CD4-positive, alpha-beta T cell treated with Interleukin-17A for 4 hours (primary cell): Measurements from ENCODE around the gene CERS1.
A peak's percentile ranks its signal among the peaks of the same experiment; 100 is the strongest.

Source experiments
- DNase-seq: peaks from one replicate; pipeline ENCODE4 v3.0.0-alpha.2; 2020; ENCODE audit warnings: mixed read lengths

CERS1 gene

DNA sequence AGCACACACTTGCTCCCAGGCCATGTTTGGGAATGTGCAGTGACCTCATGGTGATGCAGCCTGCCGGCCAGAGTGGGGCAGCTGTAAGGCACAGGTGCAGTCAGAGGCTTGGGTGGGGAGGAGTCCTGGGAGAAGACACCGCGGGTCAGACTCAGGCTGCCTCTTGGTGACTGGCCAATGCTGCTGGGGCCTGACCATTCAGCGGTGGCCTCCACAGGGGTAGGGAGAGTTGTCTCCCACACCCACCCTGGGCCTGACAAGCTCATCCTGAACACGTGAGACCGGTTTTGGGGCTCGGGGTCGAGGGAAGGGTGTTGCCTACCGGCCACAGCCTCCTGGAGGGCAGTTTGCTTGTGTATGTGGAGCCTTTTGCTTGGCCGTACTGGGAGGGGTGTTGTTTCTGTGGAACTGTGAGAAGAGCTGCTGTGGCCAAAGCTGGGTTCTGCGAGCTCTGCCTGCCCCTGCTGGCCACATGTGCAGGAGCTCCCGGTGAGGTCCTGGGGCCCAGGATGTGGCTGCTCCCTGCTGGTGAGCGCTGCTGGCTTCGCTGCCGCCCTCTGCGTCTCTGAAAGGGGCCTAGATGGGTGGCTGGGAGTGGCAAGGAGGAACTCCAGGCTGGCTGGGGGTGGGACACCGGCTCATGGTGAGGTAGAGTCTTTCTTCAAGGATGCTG, 42.1 kb downstream of the CERS1 start:
- no peak for DNase-seq

DNA sequence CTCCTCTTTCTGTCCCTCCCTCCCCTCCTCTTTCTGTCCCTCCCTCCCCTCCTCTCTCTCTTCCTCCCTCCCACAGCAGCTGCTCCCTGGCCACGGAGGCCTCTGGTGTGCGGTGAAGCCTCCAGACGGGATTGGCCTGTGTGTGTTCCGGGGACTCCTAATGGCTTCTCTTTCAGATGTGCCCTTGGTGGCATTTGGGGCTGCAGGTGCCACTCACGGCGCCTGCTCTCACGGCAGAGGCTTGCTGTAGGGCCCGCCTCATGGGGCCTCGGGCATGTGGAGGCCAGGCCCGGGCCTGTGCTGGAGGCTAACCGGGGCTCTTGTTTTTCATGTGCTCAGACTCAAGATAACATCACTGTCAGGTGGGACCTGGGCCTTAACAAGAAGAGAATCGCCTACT, 43.3 kb downstream of the CERS1 start:
- DNase-seq: no peak

DNA sequence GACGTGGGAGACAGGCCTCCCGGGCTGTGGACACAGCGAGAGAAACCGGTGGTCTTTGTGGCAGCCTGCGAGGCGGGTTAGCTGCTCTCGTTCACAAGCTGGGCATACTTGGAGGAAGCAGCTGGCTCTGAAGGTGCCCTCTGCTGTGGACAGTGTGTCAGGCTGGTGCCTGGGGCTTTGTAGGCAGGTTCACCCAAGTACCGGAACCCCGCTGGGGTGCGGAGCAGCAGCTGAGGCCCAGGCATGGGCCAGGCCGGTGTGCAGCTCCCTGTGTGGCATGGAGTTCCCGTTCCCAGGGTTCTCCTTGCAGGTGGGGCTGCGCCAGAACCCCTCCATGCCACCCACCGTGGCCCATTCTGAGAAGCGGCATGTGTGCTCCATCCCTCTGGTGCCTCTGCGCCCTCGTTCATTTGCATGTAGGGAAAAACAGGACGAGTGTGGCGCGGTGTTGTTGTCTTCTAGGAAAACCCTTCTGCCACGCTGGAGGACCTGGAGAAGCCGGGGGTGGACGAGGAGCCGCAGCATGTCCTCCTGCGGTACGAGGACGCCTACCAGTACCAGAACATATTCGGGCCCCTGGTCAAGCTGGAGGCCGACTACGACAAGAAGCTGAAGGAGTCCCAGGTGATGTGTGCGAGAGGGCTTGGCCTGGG, 44.2 kb downstream of the CERS1 start:
- DNase-seq: no peak

DNA sequence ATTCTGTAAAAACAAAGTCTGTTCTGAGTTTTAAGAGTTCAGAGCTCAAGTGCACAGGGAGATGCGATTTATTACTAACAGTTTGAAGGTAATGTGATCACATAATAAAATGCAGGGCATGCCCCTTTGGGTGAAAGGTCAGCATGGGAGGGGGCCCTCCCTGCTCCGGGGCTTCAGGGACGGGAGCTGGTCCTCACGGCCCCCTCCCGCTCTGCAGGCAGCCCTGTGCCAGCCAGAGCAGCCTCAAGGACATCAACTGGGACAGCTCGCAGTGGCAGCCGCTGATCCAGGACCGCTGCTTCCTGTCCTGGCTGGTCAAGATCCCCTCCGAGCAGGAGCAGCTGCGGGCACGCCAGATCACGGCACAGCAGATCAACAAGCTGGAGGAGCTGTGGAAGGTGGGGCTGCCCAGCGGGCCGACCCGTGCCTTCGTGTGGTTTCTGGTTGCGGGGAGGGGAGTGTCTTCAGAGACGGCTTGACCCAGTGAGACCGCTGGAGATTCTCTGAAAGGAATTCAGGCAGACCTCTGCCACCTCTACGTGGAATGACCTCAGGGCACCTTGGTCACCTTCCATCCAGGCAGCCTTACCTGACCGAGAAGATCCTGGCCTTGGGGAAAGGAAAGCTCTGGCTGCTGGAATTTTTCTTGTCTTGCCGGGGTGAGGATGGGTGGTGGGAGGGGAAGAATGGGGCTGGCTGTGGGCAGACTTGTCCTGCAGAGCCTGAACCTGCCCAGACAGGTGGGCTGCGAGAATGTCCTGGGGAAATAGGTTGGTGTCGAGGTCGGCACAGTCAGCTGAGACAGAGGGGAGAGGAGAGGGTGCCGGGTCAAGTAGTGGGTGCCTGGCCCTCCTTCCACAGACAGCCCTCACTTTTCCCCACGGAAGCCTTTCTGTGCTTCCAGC, 45.2 kb downstream of the CERS1 start:
- DNase-seq: no peak

DNA sequence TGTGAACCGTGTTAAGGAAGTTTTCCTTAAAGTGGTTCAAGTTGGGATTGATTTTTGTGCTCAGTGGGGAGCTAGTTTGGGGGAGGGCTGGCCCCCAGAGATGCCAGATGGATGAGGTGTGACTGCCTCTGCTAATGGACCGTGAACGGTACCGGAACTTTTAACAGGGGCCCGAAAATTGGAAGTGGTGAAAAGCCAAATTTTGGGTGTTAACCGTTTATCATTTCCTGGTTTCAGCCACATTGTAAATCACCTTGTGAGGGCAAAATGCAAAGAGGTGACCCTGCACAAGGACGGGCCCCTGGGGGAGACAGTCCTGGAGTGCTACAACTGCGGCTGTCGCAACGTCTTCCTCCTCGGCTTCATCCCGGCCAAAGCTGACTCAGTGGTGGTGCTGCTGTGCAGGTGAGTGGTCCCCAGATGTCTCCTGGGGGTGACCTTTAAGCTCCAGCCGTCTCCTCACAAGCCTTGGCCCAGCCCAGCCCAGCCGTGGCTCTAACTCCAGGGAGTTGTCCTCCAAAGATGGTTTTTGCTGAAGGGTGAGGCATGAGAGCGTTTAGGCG, 46.0 kb downstream of the CERS1 start:
- DNase-seq: no peak

DNA sequence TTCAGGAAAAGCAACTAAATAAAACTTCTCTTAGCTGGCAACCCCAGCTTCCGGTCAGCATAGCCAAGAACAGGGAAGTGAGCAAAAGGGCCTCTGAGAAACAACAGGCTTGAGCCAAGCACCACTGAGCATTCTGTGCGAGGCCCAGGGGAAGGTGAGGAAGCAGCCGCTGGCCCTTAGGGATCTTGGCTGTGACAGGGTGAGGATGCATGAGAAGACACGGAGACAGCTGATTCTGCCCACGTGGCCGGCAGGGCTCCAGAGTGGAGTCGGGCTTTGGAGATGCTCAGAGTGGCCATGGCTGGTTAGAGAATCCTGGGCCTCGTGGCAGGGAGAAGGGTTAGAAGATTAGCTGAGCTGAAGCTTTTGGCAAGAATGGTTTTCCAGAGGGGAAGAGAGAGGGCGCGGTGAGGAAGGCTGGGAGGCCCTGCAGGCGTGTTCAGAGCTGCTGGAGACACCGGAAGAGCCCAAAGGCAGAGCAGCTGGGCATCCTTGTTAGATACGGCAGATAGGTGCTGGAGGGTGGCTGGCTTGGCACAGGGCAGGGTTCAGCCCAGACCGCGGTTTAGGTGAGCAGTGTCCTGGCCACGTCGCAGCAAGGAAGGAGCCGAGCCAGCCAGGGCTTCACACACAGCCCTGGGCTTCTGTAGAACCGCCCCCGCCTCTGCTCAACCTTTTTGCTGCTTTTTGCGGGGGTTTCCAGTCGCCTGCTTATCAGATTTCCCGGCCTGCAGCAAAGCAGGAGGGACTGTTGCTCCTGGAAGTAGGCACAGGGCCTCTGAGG, 46.9 kb downstream of the CERS1 start:
- DNase-seq: no peak

DNA sequence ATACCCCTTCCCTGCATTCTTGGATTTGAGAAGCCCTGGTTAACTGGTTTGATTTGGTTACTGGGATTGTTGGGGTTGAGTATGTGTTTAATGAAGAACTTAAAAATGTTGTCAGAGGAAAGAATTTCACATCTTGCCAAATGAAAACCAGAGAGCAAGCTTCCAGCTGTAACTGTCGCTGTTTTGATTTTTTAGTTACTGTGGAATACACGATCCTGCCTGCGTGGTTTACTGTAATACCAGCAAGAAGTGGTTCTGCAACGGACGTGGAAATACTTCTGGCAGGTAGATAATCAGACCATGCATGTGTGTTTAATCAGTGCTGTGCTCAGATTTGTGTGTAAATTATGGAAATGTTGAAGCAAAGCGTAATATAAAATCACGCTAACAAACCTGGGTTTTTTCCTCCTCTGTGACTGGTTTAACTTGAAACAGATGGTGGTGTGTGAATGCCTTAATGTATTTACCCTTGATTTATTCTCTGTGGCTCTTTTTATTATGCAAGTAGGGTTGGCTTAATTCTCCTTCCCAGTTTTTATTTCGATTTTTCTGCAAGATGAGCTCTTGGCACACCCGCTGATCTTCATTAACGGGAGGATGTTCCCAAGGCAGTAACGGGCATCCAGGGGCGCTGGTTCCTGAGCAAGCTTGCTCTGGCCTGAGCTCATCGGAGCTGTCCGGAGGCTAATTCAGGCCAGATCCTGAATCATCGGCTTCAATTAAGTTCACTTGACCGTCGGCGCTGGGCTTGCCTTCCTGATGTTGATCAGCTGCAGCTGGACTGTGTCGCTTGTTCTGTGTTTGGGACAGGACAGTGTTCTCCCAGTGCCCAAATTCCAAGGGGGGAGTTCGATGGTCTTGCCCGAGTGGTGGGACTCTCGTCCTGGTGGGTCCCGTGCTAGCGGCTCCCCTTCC, 48.2 kb downstream of the CERS1 start:
- DNase-seq: peak; percentile 0

DNA sequence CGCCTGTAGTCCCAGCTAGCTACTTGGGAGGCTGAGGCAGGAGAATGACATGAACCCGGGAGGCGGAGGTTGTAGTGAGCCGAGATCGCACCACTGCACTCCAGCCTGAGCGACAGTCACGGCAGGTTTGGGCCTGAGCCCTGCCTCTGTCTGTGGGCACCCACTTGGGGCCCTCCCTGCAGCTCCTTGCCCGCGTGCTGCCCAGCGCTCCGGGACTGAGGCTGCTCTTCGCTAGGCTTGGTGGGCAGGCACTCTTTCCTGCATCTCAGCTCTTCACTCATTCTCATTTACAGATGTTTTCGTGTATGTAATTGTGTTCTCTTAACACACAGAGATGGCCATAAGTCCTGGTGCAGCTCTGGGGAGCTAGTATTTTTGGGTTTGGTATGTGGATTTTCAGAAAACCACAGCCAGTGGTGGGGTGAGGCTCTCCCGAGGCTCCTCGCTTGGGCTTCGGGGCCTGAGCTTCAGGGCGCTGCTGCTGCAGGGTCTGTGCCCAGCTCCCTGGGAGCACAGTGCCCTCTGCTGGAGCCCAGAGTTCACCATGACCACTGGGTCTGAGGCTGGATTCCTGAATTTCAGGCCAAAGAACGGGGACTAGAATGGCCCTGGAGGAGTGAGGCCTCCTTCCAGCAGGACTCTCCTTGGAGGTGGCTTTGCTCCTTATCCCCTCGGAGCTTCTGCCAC, 49.0 kb downstream of the CERS1 start:
- DNase-seq: peak; percentile 77

DNA sequence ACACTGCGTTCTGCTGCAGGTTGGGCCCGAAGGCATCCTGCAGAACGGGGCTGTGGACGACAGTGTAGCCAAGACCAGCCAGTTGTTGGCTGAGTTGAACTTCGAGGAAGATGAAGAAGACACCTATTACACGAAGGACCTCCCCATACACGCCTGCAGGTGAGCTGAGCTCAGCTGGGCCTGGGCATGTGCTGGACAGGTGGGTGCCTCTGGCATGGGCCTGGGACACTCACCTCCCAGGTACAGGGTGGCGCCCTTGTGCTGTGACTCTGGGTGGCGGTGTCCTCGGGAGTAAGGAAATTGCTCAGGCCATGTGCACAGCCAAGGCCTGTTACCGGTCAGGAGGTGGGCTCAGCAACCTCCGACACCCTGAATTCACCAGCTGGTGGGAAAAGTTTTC, 50.0 kb downstream of the CERS1 start:
- DNase-seq: no peak

DNA sequence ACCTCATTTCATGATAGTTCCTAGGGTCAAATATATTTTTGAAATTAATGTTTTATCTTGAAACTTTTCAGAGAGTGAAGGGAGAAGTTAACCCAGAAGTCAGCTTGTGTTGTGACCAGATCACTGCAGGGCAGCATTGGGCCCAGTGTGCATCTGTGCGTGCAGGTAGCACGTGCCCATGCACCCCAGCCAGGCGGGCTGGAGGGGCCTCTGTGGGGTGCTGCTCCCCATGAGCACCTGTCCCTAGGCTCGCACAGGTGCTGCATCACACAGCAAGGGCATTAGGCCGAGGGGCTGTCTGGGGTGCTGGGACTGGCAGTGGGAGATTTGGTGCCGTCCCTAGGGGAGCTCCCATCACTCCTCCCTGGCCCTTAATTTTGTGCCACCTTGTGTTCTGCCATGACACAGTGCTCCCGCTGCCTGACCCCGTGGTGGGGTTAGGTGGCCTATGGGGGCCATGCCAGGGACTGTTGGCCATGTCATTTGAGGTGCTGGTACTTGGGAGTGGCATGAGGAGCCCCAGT, 51.1 kb downstream of the CERS1 start:
- DNase-seq: peak; percentile 1

DNA sequence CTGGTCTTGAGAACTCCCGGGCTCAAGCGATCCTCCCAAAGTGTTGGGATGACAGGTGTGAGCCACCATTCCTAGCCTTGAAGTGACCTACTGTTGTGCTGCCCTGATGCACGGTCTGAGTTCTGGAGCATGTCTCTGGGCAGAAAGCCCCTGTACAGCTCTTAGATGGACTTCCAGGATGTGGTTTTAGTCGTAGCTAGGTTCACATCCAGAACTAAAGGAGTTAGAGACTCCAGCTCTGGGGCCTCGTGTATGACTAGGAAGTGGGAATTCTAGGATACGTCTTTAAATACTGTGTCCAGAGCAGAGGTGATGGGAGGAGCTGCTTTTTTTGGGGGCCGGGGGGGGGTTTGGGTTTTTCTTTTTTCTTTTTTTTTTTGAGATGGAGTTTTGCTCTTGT, 52.0 kb downstream of the CERS1 start:
- no peak for DNase-seq

DNA sequence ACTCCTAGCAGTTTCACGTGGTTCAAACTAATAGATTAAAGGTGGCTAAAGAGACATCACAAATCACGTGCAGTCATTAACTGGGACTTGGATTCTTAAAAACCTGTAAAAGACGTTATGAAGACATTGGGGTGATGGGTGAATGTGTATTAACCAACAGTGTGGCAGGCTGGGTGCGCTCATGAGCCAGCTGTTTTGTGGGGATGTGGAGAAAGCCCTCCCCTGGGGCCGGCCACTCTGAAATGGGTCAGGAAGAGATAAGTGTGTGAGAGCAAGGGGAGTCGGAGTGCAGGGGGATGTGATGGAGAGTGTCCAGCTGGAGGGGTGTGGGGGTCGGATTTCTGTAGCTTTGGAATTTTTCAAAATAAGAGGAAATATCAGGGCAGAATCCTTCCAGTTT, 53.8 kb downstream of the CERS1 start:
- no peak for DNase-seq

DNA sequence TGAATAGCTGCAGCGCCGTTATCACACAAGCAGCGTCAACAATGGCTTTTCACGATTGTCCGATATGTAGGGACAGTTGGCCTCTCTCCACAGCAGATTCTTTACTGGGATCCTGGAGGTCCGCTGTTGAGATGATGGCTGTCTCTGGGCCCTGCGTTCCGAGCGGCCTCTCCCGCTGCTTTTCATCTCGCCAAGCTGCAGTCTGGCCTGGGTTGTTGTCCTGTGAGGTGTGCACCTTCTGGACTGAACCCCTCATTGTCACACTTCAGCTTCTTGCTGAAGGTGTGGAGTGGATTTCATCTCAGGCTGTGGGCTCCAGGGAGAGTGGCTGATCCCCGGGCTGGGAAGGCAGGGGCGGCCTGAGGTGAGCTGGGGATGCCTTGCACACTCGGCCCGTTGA, 54.6 kb downstream of the CERS1 start:
- DNase-seq: no peak

DNA sequence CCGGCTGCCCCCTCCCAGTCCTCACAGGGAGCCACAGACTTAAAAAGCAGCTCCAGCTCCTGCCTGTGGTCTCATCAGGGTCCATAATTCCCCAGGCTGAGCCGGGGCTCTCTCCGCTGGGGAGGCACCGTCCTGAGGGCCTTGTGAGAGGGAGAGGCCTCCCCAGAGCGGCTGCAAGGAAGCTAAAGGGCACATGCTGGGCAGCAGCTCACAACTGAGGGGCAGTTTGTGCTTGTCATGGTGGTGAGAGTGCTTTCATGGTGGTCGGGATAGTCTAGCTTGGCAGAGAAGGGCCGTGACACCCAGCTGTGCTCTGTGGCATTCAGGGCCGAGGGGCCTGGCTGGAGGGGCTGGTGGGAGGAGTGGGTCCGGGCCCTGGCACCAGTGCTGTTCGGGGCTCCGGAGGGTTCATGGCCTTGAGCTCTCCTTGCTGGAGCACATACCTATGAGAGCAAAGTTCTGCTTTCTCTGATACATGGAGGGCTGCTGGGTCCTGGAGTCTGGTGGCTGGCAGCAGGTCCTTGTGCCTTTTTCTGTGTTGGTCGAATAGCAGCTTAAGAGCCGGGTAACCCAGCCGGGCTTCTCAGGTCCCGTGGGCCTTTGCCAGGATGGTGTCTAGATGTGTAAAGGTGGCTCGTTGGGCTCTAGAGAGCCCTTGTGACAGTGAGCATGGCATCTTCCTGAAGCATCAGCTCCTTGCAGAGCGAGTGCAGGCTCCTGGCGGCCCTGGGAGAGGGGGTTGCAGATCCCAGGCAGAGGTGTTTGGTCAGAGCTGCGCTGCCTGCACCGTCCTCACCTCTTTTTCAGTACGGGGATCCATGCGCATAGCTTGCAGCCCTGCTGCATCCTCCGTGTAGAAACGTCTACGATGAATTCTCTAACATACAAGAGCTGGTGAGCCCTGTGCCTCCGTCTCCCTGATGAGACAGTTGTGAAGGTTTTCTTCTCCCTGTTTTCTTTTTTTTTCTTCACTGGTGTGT, 55.4 kb downstream of the CERS1 start:
- DNase-seq: no peak

DNA sequence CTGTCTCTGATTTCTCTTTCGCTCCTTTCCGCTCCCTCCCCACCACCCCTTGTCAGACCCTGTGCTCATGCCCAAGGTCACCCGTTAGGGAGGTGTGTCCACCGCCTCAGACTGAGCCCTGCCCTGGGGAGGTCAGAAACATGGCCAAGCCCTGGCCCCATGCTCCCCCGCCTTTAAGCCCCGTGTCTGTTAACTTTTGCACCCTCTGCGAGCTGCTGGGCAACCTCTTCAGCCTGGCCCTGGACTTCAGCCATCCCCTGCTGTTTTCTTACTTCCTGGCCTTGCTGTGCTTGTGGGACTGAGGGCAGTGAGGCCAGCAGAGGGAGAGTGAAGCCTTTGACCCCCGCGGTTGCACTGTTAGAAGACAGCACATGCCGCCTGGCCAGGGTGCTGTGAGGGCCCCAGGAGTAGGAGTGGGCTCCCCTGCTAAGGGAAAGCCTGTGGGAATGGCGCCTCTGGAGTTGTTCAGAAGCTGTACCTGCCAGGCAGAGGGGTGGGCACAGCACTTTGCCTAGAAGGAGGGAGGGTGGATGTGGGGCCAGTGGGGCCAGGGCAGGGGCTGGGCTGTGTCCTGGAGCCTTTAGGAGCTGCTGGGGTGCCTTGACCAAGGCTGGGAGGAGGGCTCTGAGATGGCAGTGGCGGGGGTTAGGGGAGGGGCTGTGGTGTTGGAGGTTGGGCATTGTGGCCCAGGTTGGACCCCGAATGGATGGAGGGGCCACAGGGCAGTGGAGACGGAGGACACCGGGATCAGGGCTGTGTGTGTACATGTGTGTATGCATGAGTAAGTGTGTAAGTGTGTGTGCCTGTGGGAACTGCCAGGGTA, 56.3 kb downstream of the CERS1 start:
- no peak for DNase-seq

DNA sequence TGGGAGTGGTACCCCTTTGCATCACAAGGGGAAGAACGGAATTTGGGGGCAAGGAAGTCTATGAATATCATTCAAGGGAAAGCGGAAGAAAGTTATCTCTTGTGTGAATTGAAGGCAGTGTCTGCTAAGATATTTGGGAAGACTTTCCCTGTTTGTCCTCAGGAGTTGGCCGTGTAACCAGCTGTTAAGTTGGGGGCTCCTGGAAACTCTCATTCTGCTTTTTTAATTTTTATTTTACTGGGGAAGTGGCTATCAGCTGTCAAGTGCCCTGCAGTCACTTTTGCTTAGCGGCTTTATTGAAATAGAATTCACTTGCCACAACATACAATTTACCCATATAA, 61.3 kb downstream of the CERS1 start:
- DNase-seq: no peak

DNA sequence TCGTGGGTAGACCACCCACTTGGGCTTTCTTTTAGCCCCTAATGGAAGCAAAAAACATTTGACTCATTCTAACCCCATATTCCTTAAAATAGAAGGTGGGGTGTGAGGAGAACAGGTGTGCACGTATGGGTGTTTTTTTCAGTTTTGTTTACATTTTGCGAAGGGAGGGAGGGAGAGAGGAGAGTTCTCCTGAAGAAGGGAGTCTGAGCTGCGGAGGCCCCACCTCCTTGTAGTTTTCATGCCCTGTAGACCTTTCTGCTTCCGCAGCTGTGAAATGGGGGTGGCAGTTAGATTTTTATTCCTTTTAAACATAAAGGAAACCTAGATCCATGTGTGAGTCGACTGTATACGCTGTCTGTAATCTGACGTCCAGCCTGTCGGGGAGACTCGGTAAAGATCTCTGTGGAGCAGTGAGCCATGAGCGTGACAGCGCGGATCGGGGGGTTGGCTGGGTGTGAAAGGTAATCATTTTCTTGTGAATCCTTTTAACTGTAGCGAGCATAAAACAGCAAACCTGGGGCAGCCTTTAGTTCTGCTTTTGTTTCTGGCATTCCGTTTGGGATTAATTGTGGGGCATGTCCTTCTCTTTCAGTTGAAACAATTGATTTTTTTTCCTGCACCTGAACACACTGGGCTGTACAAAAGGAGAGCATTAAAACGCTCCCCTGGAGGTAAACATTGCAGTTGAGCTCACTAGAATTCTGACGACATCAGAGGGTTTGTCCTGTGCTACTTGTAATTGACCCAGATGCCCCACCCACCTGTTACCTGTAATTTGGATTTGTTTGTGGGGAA, 61.9 kb downstream of the CERS1 start:
- no peak for DNase-seq

DNA sequence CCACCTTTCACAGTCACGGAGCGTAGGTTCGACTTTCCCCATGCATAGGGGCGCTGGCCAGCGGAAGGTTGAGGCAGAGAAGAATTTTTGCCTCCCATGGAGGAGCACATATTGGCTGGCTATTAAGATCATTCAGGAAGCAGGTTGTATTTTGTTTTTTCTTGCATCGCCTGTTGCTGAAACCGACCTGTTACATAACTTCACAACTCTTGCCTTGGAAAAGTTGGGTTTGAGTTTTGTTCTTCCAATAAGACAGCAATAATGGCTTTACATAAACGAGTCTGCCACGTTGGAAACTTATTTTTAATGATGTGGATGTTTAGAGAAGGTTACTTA, 62.8 kb downstream of the CERS1 start:
- DNase-seq: no peak
